HCEC 1CT (cell line): ENCODE results near the gene RASAL2.
"Not testable (repeated sequence)": the region's sequence is repeated elsewhere in the genome, so short reads cannot be mapped to it uniquely, and the experiment has no call there.

Experiments used
- DNase-seq: peaks from one replicate; pipeline ENCODE4 v3.0.0-alpha.2; 2017

Gene RASAL2

DNA sequence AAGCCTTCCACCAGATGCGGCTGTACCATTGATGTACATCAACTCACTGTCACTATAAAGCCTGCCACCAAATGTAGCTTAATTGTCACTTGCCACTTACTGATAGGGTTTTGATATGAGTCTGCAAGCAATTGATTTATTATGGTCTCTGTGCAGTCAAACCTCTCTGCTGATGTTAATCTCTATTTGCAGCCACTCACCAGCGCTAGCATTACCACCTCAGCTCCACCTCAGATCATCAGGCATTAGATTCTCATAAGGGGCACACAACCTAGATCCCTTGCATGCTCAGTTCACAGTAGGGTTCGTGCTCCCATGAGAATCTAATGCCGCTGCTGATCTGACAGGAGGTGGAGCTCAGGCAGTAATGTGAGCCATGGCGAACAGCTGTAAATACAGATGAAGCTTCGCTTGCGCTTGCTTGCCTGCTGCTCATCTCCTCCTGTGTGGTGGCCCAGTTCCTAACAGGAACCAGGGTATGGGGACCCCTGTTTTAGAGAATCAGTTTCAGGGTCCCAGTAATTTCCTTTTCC lies 26.7 kb downstream of the RASAL2 start:
- not testable (repeated sequence) for DNase-seq

DNA sequence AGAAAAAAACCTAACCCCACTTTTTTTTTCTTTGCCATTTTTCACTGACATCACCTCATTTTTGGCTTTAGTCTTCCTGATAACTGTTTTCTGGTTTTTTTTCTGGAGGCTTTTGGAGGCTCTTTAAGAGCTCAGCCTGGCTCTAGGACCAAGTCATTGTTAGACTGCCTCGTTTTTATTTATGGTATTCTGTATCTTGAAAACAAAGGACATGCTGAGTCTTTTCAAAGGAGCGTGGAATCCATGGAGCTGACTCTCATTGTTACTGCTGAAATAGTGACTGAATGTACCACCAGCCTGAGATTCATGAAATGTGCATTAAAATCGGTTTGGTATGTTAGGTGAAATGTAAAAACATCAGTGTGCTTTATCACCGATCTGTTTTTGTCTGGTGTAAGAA lies 28.0 kb downstream of the RASAL2 start:
- DNase-seq: no peak

DNA sequence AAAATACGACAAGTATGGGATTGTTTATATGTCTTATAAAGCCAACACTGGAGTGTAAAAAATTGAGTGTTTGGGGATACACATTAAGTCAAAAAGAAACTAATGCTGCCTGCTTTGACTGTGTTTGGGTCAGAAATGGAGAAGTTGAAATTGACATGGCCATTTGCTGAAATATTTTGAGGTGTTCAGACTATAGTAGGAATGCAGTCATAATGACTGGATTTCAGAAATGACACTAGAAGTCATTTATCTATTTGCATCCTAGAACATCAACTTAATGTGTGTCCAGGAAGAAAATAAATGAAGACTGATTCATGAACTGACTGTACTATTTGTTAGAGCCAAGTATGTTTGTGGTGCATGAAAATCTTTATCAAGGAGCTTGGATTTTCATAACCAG lies 28.4 kb downstream of the RASAL2 start:
- DNase-seq: peak; percentile 49

DNA sequence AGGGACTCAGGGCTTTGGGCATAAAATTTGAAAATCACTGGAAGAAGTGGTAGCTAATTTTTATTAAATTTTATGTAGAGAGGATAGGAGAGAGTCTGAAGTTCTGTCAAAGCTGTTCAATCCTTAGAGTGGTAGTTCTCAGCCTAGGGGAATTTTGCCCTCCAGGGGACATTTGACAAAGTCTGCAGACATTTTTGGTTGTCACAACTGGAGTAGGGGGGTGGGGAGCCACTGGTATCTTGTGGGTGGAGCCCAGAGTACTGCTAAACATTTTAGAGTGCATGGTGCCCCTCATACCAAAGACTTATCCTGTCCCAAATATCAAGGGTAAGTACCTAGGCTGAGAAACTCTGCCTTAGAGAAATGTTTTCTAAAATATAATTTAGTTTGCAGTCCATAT lies 30.2 kb downstream of the RASAL2 start:
- no peak for DNase-seq

DNA sequence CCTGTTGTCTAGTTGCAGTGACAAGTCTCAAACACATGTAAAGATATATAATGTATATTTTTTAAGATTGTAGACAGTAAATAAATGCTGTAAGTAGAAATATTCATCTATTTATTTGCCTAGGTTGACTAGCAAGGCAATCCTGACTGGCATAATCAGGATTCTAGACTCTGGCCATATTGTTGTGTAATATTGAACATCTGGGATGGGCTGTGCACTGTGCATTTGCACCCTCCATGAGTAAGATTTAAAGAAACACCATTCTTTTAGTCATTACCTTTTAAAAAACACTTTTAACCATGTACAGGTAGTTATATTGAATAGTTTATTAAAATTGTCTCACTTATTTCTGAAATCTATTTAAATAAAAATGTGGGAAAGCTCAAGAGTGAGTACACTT lies 32.4 kb downstream of the RASAL2 start:
- DNase-seq: peak; percentile 63

DNA sequence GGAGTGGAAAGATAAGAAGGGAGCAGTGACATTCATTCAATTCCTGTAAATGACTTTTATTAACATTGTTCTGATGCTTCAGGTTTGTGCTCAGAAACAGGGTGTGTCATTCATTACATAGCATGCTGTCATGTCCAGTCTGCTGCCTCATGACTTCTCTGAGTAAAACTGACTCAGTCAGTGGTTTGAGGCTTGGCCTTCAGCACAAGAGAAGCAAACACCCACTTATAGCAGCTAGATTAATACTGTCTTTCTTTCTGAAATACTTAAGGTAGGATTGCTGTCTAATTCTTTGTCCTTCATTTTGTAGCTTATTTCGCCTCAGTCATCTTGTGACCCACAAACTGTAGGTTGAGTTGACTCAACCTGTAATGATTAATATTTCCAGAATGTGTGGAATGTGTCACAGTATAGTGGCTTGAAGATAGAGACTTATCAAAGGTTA lies 32.9 kb downstream of the RASAL2 start:
- peak; percentile 90 for DNase-seq

DNA sequence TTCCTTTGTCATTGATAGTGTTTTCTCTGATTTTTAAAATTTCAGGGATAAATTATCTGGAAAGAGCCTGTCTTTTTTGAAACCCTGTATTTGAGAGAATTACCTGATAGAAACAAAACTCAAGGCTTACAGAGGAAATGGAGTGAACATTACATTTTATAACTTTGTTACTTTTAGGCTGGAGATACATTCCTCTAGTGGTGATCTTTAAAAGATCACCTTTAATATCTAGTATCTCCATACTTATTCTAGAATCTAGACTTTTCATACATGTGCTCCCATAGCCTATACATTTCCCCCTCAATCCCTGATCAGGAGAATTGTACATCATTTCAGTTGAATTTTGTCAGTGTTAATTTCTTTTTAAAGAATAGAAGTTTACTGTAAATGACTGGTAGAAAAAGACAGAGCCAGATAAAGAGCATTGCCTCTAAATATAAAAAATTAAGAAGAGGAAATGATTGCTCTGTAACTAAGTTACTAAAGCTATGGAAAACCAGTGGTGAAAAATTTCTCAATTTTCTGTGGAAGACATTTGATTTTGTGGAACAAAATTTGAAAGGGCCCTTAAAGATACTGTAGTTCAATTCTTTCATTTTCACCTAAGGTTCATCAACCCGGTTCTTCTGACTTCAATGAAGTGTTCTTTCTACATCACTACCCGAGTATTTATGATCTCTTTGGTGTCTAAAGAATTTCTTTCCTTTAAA lies 33.7 kb downstream of the RASAL2 start:
- peak; percentile 38 for DNase-seq

DNA sequence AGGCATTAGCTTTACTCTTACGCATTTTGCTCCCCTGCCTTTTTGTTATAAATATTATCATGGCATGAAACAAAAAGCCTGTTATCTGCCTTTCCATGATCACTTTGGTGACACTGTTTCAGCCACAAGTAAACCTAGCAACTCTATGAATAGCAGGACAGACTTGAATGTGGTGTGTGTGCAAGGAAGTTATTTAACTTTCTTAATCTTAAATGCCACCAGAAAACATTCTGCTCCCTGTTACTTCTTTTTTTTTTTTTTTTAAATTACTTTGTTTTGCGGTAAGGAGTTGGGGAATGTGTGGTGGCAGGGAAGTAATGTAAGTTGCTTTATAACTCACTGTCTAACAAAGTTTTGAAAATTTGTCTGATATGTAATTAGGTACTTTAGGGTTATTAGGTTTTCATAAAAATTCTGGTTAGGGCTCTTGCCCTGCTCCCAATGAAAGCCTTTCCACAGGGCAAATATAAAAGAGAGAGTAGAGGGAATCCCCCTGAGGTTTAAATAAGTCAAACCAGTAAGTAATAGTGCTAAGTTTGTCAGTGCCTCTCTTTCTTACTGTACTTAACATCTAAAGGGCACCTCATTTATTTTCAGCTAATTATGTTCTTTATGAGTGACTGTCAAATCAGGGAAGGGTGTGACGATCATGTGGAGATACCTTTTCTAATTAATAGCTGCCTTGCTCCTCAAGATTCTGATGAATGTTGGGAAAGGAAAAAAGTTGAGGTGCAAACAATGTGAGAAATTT lies 39.5 kb downstream of the RASAL2 start:
- DNase-seq: no peak

DNA sequence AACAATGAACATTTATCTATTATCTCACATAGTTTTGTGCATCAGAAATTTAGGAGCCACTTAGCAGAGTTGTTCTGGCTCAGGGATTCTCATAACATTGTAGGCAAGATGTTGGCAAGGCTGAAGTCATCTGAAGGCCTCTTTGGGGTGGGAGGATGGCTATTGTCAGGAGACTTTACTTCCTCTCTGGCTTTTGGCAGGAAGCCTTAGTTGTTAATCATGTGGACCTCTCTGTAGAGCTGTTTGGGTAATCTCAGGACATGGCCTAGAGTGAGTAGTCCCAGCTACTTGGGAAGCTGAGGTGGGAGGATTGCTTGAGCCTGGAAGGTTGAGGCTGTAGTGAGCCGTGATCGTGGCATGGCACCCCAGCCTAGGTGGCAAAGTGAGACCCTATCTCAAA lies 40.2 kb downstream of the RASAL2 start:
- peak; percentile 89 for DNase-seq

DNA sequence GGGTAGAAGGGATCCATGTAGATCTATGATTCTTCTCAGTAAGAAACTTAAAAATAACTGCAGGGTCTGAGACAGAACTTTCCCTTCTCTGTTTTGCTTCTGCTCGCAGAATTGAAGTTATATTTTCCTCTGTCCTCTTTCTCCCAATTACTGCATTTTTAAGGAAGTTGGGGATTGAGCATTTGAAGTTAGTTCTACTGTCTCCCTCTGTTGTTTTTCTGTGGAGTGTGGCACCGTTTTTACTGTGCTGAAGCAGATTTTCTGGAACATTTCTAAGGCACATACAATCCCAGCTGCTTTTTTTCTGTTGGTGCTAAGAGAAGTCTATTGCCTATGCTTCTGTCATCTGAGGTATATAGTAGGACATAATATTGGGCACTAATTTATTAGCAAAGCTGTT lies 43.3 kb downstream of the RASAL2 start:
- no peak for DNase-seq

DNA sequence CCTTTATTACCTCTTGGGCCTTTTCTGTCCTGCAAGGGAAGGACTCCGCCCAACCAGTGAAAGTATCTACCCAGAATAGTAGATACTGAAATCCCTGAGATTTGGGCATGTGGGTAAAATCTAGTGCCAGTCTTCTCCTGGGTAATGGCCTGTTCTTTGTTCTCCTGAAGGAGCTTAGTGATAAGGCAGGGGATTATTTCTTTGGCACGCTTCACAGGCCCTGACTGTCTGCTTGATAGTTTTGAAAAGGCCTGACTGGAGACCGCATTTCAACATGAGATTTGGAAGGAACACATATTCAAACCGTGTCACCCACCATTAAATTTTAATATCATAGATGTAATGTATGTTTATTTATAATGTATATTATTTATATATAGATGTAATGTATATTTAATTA lies 48.9 kb downstream of the RASAL2 start:
- no peak for DNase-seq

DNA sequence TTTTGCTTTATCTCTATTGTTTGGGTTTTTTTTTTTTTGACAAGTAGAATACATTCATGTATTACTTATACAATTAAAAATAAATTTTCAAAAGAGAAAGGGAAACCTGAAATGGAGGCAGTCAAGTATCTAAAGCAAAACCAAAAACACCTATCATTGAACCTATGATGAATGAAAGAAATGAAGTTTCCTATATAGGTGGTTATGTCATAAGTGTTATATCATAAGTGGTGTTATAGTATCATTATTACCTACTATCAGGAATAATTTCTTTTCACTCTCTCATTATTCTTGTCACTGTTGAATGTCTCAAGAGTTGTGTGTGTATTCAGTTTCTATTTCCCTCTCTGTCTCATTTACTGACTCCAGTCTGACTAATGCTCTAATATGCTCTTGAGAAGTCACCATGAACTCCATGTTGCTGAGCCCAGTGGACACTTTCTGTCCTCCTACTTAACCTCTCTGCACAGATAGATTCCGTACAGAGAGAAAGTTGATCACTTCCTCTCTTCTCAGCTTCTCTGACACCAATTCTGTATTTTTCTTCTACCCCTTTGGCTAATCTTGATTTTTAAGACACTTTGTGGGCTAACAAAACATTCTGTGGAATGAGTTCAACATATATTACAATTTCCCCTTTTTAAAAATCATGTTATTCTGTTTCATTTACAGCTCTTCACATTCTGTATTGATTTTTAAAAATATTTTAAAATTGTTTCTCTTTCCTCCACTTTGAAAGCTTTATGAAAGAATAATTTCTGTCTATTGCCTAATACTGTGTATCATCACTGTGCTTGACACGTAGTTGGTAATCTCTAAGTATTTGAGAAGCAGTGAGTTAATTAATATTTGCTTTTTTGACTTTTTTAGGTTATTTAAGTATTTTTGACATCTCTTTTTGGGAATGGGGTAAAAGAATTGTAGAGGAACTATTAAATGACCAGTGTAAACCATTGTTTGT lies 50.1 kb downstream of the RASAL2 start:
- DNase-seq: peak; percentile 62

DNA sequence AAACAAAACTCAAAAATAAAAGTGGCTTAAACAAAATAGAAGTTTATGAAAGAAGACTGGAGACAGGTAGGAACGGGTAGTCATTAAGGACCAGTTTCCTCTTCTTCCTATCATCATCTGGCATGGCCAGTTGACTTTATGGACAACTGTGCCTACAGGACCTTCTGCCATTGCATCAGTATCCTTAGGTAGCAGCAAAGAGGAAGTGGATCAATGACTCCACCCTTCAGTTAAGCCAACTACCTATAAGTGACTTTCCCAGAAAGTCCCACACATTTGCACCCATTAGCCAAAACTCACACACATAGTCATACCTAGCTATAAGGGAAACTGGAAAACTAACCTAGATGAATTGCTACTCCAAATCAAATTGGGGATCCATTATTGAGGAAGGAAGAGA lies 51.7 kb downstream of the RASAL2 start:
- DNase-seq: no peak

DNA sequence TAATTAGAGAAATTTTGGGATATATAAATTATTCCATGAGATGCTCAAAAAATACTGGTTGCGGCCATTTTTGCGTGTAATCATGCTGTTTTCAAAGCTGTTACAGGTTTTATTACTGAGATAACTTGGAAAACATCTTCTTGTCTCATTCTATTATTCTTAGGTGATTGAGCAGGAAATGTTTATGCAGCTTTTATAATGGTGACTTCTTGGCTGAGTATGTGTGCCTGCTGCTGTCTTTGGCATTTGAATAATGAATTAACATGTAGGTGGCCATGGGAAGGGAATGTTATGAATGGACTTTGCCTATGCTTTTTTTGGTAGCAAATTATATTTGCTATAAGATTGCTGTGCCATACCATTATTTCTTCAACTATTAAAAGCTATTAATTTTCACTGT lies 52.5 kb downstream of the RASAL2 start:
- no peak for DNase-seq

DNA sequence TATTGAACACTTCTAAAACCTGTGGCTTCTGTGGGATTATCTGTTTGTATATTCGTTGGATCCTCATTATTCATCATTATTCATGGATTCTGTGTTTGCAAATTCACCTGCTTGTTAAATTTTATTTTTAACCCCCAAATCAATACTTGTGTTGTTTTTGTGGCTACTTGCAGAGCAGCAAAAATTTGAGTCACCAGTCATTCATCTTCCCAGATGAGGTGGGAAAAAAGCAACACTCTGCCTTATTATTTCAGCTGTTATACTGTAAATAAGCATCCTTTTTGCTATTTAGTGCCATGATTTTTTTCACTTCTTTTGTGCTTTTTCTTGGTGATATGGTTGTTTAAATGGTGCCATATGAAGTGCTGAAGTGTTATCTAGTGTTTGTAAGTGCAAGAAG lies 56.7 kb downstream of the RASAL2 start:
- DNase-seq: no peak

DNA sequence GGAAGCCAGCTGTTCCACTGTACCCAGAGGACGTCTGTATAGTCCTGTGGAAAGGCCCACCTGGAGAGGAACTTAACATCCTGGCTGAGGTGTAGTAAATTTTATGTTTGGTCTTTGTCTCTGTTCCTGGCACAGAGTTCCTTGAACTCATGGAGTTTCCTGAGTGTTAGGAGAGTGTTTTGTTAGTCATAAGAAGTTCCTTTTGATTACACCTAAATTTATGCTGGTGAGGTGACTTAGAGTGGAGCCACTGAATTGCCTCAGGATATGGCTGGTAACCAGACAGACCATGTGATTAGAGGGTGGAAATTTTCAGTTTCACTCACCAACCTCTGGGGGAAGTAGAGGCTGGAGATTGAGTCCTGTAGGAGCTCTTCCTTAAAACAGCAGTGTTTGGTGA lies 57.9 kb downstream of the RASAL2 start:
- DNase-seq: no peak

DNA sequence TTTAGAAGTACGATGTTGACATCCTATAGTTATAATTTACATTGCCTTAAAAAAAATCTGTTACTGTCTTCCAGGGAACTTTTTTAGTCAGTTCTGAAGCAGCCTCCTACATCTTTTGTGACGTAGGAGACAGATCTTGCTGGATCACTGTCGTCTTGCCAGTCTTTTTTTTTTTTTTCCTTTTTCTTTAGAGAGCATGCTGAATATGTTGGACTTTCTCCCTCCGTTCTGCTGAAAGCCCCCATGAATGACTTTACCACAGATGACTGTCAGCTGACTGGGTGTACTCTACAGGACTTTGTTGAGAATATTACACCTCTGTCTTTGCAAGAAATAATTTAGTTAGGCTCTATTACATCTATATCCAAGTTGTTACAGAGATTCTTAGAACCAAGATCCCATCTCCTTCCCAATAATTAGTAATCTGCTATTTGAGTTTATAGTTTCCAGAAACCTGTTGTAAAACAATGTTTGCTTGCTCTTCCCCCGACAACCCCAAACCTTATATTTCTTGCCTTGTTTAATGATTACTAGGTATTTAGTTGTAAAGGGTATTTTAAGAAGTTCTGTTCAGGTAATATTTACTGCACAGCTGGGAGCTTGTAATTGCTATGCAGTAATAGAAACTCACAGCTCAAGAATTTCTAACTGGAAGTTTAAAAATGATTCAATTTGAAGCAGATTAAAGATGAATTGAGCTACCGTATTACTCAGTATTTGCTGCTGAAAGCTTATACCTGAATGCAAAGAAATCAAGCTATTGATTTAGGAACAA lies 61.8 kb downstream of the RASAL2 start:
- no peak for DNase-seq

DNA sequence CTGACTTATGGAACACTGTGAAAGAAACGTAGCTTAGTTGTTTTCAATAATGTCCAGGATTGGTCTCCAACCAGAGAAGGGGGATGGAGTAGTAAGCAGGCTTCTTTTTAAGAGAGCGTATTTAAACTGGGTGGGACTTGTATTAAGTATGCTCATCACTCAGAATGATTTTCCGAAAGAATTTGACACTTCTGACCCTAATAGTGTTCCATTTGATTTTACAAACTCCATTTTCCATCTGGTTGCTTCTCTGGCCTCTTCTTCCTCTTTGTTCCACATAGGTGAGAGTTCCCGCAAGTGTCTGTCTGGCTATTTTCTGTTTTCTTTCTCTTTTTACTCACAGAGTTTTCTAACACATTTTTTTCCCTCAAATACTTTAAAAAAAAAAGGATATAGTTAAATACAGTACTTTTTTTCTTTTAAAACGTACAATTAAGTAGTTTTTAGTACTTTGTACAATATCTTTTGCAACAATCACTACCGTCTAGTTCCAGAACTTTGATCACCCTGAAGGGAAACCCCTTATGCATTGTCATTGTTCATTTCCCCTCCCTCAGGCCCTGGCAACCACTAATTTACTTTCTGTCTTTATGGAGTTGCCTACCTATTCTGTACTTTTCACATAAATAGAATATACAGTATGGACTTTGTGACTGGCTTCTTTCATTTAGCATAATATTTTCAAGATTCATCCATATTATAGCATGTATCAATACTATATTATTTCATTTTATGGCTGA lies 67.0 kb downstream of the RASAL2 start:
- DNase-seq: no peak

DNA sequence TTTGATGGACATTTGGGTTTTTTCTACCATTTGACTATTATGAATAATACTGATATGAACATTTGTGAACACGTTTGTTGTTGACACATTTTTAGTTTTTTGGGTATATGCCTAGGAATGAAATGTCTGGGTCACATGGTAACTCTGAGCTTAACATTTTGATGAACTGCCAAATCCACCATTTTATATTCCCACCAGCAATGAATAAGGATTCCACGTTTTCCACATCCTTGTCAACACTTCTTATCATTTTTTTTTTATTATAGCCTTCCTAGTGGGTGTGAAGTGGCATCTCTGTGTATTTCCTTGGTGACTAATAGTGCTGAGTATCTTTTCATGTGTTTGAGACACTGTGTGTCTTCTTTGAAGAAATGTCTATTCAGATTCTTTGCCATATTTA lies 67.6 kb downstream of the RASAL2 start:
- DNase-seq: peak; percentile 17

DNA sequence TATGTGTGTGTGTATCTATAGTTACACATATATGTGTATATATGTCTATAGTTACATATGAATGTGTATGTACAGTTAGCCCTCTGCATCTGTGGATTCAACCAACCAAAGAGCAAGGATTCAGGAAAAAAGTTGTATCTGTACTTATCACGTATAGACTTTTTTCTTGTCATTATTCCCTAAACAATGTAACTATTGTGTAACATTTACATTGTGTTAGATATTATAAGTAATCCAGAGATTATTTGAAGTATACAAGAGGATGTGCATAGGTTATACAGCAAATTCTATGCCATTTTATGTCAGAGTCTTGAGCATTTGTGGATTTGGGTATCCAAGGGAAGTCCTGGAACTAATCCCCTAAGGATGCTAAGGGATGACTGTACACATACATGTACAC lies 71.3 kb downstream of the RASAL2 start:
- DNase-seq: no peak

DNA sequence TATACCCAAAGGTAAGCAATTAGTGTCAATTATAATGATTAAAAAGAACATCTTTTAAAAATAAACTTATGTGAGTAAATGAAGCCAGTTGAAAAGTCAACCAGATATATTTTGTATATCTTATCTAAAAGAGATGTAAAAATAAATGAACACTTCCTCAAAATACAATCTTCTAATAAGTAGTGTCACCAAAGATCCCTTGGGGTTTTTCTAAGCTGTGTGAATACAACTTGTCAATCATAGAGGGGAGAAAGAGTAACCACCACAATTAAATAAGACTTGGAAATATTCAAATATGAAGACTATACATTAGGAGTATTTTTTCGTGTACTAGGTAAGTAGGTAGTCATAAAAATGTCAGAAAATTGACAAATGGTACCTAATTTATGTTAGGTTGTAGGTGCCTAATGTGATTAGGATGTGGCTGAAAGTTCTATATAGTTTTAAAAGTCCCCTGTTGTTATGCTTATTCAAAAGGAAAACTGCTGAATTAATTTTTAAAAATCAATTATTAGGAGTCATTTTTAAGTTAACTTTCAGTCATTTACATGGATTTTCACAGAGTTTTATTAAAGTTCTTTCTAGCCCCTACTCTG lies 72.6 kb downstream of the RASAL2 start:
- no peak for DNase-seq
